Naive thymus-derived CD4-positive, alpha-beta T cell (primary cell): ENCODE measurements around the gene TMCO6. TPM values are rescaled to one million over a fixed set of nuclear protein-coding genes. Genes with fewer than 3 reads are reported as not detected.
A peak's percentile ranks its signal among the peaks of the same experiment; 100 is the strongest.

Experiments
- ATAC-seq: fragments of 150-1000 bp; cut with Tn5 transposase; 2 replicates; pipeline ENCODE4 v1.10.0; 2021; ENCODE audit warnings: mild to moderate bottlenecking, moderate library complexity
- CTCF ChIA-PET: fragments of 350-600 bp; sonication (Branson Sonifier 250); formaldehyde crosslinking; loops from one replicate; lab custom pipeline; 2021; ENCODE audit warnings: antibody characterized with exemption; lab: Charles Lee
- POLR2A ChIA-PET: fragments of 350-600 bp; sonication (Branson Sonifier 250); formaldehyde crosslinking; loops from one replicate; lab custom pipeline; 2021; ENCODE audit warnings: antibody characterized with exemption, inconsistent platforms; lab: Charles Lee
- DNase-seq, 9 donors: peaks; one replicate each; pipeline versions ENCODE4 v3.0.0 to v3.0.0-alpha.2; 2020 to 2022; ENCODE audit warnings: mixed read lengths in 1 of 9
- H3K27ac ChIP-seq: one replicate; pipeline ENCODE4 v1.7.0; 2013; ENCODE audit warnings: mild to moderate bottlenecking, low read depth, low read length, moderate library complexity
- H3K27me3 ChIP-seq, 2 donors: one replicate each; pipeline ENCODE4 v1.7.0; 2013; ENCODE audit warnings: low read length in 2 of 2, mild to moderate bottlenecking in 2 of 2, moderate library complexity in 2 of 2; ENCODE audit not compliant: control insufficient read depth in 2 of 2, insufficient read depth in 2 of 2
- H3K36me3 ChIP-seq, 3 experiments: 1 replicate in 2 of 3; 2 replicates in 1 of 3; pipeline ENCODE4 v1.7.0; 2013; ENCODE audit warnings: low read length in 3 of 3, mild to moderate bottlenecking in 3 of 3, moderate library complexity in 1 of 3; ENCODE audit not compliant: insufficient read depth in 3 of 3, control insufficient read depth in 2 of 3
- H3K4me1 ChIP-seq, 2 donors: one replicate each; pipeline ENCODE4 v1.7.0; 2013; ENCODE audit warnings: low read length in 2 of 2, mild to moderate bottlenecking in 2 of 2, moderate library complexity in 1 of 2; ENCODE audit not compliant: control insufficient read depth in 2 of 2, insufficient read depth in 2 of 2
- H3K4me3 ChIP-seq: 2 replicates; pipeline ENCODE4 v1.7.0; 2013; ENCODE audit warnings: mild to moderate bottlenecking, low read length
- H3K9me3 ChIP-seq, 3 experiments: 1 replicate in 2 of 3; 2 replicates in 1 of 3; pipeline ENCODE4 v1.7.0; 2013; ENCODE audit warnings: low read length in 3 of 3; ENCODE audit not compliant: control insufficient read depth in 2 of 3
- H3K27ac Mint-ChIP-seq, 9 donors: one replicate each; pipeline ENCODE4 v1.8.0; 2020 to 2022; ENCODE audit warnings: mixed read lengths in 9 of 9, mild to moderate bottlenecking in 8 of 9, moderate library complexity in 5 of 9, inconsistent platforms in 2 of 9
- H3K27me3 Mint-ChIP-seq, 5 donors: one replicate each; pipeline ENCODE4 v1.8.0; 2021 to 2022; ENCODE audit warnings: mixed read lengths in 5 of 5, mild to moderate bottlenecking in 1 of 5
- H3K36me3 Mint-ChIP-seq, 5 donors: one replicate each; pipeline ENCODE4 v1.8.0; 2020 to 2022; ENCODE audit warnings: mixed read lengths in 5 of 5, mild to moderate bottlenecking in 3 of 5, inconsistent platforms in 1 of 5
- H3K4me1 Mint-ChIP-seq, 7 donors: one replicate each; pipeline ENCODE4 v1.8.0; 2020 to 2022; ENCODE audit warnings: mixed read lengths in 7 of 7, mild to moderate bottlenecking in 3 of 7, inconsistent platforms in 1 of 7
- H3K4me3 Mint-ChIP-seq, 10 donors: one replicate each; pipeline ENCODE4 v1.8.0; 2020 to 2022; ENCODE audit warnings: mild to moderate bottlenecking in 10 of 10, mixed read lengths in 10 of 10, moderate library complexity in 6 of 10, inconsistent platforms in 2 of 10
- H3K9me3 Mint-ChIP-seq, 11 donors: one replicate each; pipeline ENCODE4 v1.8.0; 2020 to 2022; ENCODE audit warnings: mixed read lengths in 11 of 11, mild to moderate bottlenecking in 4 of 11, inconsistent platforms in 1 of 11, moderate library complexity in 1 of 11
- intact Hi-C, 2 donors: fragments of 100-400 bp; cut with micrococcal nuclease; formaldehyde crosslinking; loops; one replicate each; pipeline ENCODE4 v1.15.1; 2023
- polyA plus RNA-seq, 2 donors: library from polyadenylated mRNA; unstranded; fragments of 300-500 nt; fragmentation: Illumina TruSeq; gene quantifications; one replicate each; pipeline ENCODE4 v1.2.3, GENCODE V29; 2021
- total RNA-seq, 6 experiments: library from RNA in 5 of 6; stranded (reverse) in 5 of 6; gene quantifications; 1 replicate in 5 of 6; 2 replicates in 1 of 6; pipeline ENCODE4 v1.2.3 and lab custom pipeline; 2021 to 2026

The TMCO6 gene
- total and polyA plus RNA-seq, 7 experiments from 2014 or later: 17.1 to 55.3 (median 24.6) TPM

DNA sequence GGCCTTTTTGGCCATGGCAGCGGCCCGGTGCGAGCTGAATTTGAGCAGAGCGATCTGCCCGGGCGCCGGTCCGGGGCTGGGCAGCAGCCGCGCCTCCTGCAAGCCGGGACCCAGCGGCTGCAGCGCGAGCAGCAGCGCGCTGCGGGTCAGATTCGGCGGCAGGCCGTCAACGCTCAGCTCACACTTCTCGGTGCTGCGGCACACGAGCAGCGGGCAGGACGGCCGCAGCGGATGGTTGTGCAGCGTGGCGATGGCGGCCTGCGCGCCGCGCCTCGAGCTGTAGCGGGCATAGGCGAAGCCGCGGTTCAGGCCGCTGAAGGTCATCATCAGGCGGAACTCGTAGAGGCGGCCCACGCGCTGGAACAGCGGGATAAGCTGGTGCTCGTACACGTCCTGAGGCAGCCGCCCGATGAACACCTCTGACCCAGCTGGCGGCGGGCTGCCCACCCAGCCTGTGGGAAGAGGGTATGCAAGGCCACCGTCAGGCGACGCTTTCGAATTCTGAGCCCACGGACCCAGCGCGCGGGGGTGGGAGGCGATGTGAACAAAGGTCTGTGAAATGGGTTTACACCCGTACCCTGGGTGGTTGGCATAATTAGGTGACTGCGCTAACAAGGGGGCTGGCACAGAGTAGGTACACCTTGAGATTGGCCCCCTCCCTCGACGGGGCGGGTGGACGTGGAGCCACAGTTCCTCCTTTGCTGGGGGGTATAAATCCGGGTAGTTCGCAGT lies 33.4 kb downstream of the TMCO6 start:
- peaks cover 12 to 54% (median 28%) of the 10 kb centered on the region in 5 donors for H3K36me3 Mint-ChIP-seq
- H3K4me1 Mint-ChIP-seq: peaks cover 3 to 12% (median 7%) of the 10 kb centered on the region in 7 donors
- H3K4me3 Mint-ChIP-seq: no peak overlapping the region
- no peaks in the 10 kb centered on the region for H3K27me3 Mint-ChIP-seq
- H3K36me3 ChIP-seq: peaks cover 11 to 97% (median 26%) of the 10 kb centered on the region in 3 experiments
- H3K4me1 ChIP-seq: peaks cover 0 to under 1% of the 10 kb centered on the region in 2 donors
- CTCF ChIA-PET: interaction anchor here (0.6 kb wide), 1 partner anchor 25 kb away, joined by 5 read pairs; the partner anchor contains the start of genes IK and NDUFA2
- peak in 1 of 9 donors; percentile 19 for DNase-seq
- intact Hi-C loops: no loop called here
- peaks cover 0 to 2% (median 0%) of the 10 kb centered on the region in 11 donors for H3K9me3 Mint-ChIP-seq
- H3K9me3 ChIP-seq: no peaks in the 10 kb centered on the region
- POLR2A ChIA-PET: no interaction called here
- no peak overlapping the region for H3K27ac ChIP-seq
- no peaks in the 10 kb centered on the region for H3K27me3 ChIP-seq
- peak; percentile 35 for ATAC-seq
- no peak overlapping the region for H3K27ac Mint-ChIP-seq
- H3K4me3 ChIP-seq: no peak overlapping the region

DNA sequence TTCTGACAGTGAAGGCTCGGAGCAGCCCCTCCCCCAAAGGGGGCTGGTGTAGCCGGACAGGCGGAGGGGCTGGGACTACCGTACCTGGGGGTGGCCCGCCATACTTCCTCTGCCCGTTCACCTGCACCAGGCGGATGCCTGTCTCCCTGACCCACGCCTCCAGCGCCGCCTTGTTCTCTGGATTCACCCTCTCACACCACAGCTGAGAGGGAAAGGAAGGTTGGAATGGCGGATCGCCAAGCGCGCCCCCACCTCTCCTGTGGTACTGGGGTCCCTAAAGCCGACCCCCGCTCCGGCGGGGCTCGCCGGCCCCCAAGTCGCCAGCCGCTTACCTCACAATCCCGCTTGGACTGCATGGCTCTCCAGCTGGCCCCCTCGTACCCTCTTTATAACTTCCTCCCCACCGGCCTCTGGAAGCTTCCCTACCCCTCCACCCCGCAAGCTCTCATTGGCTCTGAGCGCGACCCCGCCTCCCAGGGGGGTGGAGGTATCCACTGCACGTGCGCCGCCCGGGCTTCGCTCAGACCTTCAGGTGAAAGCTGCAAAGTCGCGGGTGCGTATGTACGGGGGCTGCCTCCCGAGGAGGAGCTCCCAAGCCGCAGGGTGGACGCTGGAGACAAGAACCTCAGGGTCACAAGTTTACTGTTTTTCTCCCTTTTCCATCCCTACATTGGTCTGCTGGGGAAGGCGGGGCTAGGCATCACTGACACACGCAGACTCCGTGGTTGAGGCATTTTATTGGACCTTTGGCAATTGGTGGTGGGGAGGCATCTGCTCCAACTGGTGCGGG lies 34.1 kb downstream of the TMCO6 start, which contains the start of gene DND1:
Gene DND1 (minus strand): TSS at position 390 of the 790 bp plus-strand sequence. CDS start 34 bp downstream, at position 356.
- no peak for DNase-seq
- ChIA-PET CTCF (interaction anchor here (0.6 kb wide), 1 partner anchor 26 kb away, joined by 5 read pairs; the partner anchor contains the start of genes IK and NDUFA2), POLR2A (interaction anchor here (1.0 kb wide), 1 partner anchor 17 kb away, joined by 3 read pairs; the partner anchor contains the start of genes HARS1 and HARS2)
- no peak within 1 kb of the TSS for H3K27ac ChIP-seq
- H3K4me3 Mint-ChIP-seq: no peak within 1 kb of the TSS
- H3K4me1 ChIP-seq: no peaks in the 10 kb centered on the region
- H3K36me3 Mint-ChIP-seq: peaks cover 15 to 56% (median 28%) of the 10 kb centered on the region in 5 donors
- no peaks in the 10 kb centered on the region for H3K9me3 ChIP-seq
- H3K9me3 Mint-ChIP-seq: peaks cover 0 to 2% (median 0%) of the 10 kb centered on the region in 11 donors
- peaks cover 11 to 97% (median 30%) of the 10 kb centered on the region in 3 experiments for H3K36me3 ChIP-seq
- H3K4me3 ChIP-seq: no peak within 1 kb of the TSS
- H3K27me3 ChIP-seq: no peaks in the 10 kb centered on the region
- peak within 1 kb of the TSS in 4 of 9 donors; percentile 19 to 63 (median 27) for H3K27ac Mint-ChIP-seq
- intact Hi-C loops: no loop called here
- H3K4me1 Mint-ChIP-seq: peaks cover 0 to 6% (median 3%) of the 10 kb centered on the region in 7 donors
- no peaks in the 10 kb centered on the region for H3K27me3 Mint-ChIP-seq
- ATAC-seq: no peak

GRCh38 chr5:140674211-140674610 lies 35.0 kb downstream of the TMCO6 start:
- Histone ChIP-seq H3K4me3 (no peak overlapping the region), H3K27me3 (no peaks in the 10 kb centered on the region), H3K9me3 (no peaks in the 10 kb centered on the region), H3K36me3 (peaks cover 11 to 96% (median 28%) of the 10 kb centered on the region in 3 experiments), H3K4me1 (no peaks in the 10 kb centered on the region), H3K27ac (no peak overlapping the region)
- intact Hi-C loops: loop anchor here in 1 of 2 donors (1.0 kb wide), 1 partner anchor 46 kb away; no protein-coding TSS in a partner anchor
- Mint-ChIP-seq H3K36me3 (peaks cover 15 to 50% (median 25%) of the 10 kb centered on the region in 5 donors), H3K4me3 (no peak overlapping the region), H3K4me1 (peaks cover 0 to 7% (median 0%) of the 10 kb centered on the region in 7 donors), H3K9me3 (peaks cover 0 to 2% (median 0%) of the 10 kb centered on the region in 11 donors), H3K27ac (peak overlapping the region in 3 of 9 donors; percentile 19 to 63 (median 22)), H3K27me3 (no peaks in the 10 kb centered on the region)
- POLR2A ChIA-PET: interaction anchor here (1.0 to 1.2 kb wide), 4 partner anchors 14 to 41 kb away, joined by 3 read pairs; partner anchors contain the start of genes HARS1 and HARS2
- CTCF ChIA-PET: interaction anchor here (0.6 to 0.9 kb wide), 2 partner anchors 37 to 47 kb away, joined by 3 read pairs; no protein-coding TSS in a partner anchor
- DNase-seq: no peak
- no peak for ATAC-seq

GRCh38 chr5:140674629-140675028 lies 35.4 kb downstream of the TMCO6 start:
- CTCF ChIA-PET: interaction anchor here (0.6 to 1.2 kb wide), 4 partner anchors 12 to 47 kb away, joined by 3 to 6 read pairs (median 3); no protein-coding TSS in a partner anchor
- Mint-ChIP-seq H3K9me3 (peaks cover 0 to 2% (median 0%) of the 10 kb centered on the region in 11 donors), H3K4me1 (peaks cover 0 to 7% (median 0%) of the 10 kb centered on the region in 7 donors)

DNA sequence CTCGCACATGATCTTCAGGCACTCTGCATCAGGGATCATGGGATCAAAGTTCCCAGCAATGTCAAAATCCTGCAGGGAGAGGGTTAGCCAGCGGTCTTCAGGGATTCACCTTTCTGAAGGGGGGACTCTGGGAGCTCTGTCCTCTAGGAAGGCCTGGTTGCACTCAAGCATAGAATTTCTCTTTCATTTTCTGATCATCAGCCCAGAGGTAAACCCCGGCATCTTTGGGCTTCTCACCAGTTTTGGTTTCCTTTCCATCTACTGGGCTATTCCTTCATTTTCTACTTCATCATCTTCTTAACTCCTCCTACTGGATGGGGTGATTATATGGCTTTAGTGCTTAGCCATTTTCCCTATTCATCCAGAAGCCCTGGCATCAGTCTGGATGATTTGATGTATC lies 38.7 kb downstream of the TMCO6 start:
- Histone ChIP-seq H3K36me3 (peaks cover 19 to 89% (median 25%) of the 10 kb centered on the region in 3 experiments), H3K4me1 (no peaks in the 10 kb centered on the region), H3K4me3 (no peak overlapping the region), H3K9me3 (no peaks in the 10 kb centered on the region), H3K27me3 (no peaks in the 10 kb centered on the region), H3K27ac (no peak overlapping the region)
- DNase-seq: no peak
- no peak for ATAC-seq
- no peaks in the 10 kb centered on the region for H3K9me3 Mint-ChIP-seq
- ChIA-PET POLR2A (interaction anchor here (1.2 kb wide), 1 partner anchor 23 kb away, joined by 3 read pairs; no protein-coding TSS in a partner anchor), CTCF (interaction anchor here (0.5 kb wide), 1 partner anchor 1298 kb away, joined by 3 read pairs; no protein-coding TSS in a partner anchor)
- H3K36me3 Mint-ChIP-seq: peaks cover 12 to 59% (median 27%) of the 10 kb centered on the region in 5 donors
- H3K4me1 Mint-ChIP-seq: peaks cover 0 to 8% (median 0%) of the 10 kb centered on the region in 7 donors
- no peaks in the 10 kb centered on the region for H3K27me3 Mint-ChIP-seq
- intact Hi-C loops: no loop called here
- peak overlapping the region in 1 of 9 donors; percentile 58 for H3K27ac Mint-ChIP-seq
- peak overlapping the region in 1 of 10 donors; percentile 28 for H3K4me3 Mint-ChIP-seq

More at GRCh38 chr5:140674629-140675028, 35.4 kb downstream of the TMCO6 start:
- no peaks in the 10 kb centered on the region for H3K4me1 ChIP-seq
- POLR2A ChIA-PET: interaction anchor here (0.6 to 1.2 kb wide), 4 partner anchors 14 to 87 kb away, joined by 3 read pairs; no protein-coding TSS in a partner anchor
- no peaks in the 10 kb centered on the region for H3K27me3 ChIP-seq
- H3K27ac ChIP-seq: no peak overlapping the region
- Mint-ChIP-seq H3K36me3 (peaks cover 15 to 50% (median 25%) of the 10 kb centered on the region in 5 donors), H3K27ac (peak overlapping the region in 2 of 9 donors; percentile 5 to 22), H3K27me3 (no peaks in the 10 kb centered on the region), H3K4me3 (no peak overlapping the region)
- H3K9me3 ChIP-seq: no peaks in the 10 kb centered on the region
- H3K36me3 ChIP-seq: peaks cover 11 to 96% (median 25%) of the 10 kb centered on the region in 3 experiments
- H3K4me3 ChIP-seq: no peak overlapping the region
- no peak for DNase-seq
- intact Hi-C loops: loop anchor here in 1 of 2 donors (1.0 kb wide), 1 partner anchor 46 kb away; no protein-coding TSS in a partner anchor
- ATAC-seq: no peak
